GF-D8 (cell line): Measurements from ENCODE around the gene ASB7.
"Not testable (repeated sequence)": the region's sequence is repeated elsewhere in the genome, so short reads cannot be mapped to it uniquely, and the experiment has no call there.

Experiments
- DNase-seq: peaks from one replicate; lab custom pipeline; 2025; lab: John Stamatoyannopoulos, UW

ASB7 gene

DNA sequence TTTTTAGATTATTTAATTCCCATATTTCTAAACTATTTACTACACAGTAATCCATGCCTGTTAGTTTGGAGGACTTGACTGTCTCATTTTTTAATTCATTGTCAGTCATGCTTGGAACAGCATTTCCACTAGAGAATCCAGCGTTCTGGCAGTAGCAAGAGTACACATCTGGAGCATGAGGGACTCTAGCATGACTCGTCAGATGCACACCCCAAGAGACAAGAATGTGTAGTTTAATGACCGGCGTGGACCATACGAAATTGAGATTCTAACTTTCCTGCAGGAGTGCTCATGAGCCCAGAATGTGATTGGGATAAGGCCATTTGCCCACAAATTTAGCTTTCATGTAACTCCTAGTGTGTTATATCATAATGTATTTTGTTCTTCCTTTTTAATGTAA, 48.9 kb downstream of the ASB7 start:
- DNase-seq = no peak

DNA sequence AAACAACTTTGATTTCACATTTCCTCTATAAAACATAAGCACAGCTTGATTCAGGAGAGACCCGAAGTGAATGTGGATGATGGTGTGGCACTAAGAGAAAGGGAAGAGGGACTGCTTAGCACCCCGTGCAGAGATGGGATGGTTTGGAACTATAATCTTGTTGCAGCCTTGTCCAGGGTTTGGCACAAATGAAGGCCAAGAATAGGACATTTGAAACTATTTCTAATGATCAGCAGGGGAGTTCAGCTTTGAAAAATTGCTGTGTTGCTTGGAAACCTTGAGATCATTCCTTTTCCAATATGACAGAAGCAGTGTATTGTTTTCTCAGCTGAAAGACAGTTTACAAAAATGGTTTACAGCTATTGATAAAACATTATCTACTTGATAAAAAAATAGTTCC, 49.7 kb downstream of the ASB7 start:
- no peak for DNase-seq

DNA sequence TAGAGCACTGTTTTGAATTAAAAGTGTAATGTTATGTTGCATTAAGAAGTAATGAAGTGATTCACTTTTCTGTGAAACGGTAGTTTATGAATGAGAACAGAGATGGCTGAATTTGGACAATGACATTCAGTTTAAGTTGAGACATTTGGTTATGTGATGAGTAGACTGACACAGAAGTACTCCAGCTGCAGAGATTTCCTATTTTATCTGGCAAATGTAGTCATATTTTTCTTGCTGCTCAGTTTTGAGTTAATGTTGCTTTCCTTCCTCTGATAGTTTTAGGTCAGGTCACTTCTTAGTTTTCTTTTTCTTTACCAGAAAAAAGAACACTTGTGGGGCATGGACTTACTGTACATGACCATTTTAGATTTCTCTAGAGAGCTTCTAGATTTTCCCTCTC, 51.2 kb downstream of the ASB7 start:
- no peak for DNase-seq

DNA sequence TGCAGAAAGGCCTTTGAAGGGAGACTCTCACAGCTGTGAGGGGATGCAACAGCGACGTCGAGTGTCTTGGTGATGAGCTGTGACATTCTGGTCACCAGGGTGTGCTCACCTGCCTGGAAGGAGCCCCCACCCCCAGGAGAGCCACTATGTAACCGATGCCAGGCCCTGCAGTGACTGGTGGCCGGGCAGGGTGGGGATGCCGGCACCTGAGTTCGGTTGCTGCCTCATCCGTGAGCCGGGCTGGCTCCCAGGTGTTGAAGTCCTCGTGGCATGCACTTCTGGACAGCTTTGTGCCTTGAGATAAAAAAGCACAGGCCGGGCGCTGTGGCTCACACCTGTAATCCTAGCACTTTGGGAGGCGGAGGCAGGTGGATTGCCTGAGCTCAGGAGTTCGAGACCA, 56.5 kb downstream of the ASB7 start:
- no peak for DNase-seq

DNA sequence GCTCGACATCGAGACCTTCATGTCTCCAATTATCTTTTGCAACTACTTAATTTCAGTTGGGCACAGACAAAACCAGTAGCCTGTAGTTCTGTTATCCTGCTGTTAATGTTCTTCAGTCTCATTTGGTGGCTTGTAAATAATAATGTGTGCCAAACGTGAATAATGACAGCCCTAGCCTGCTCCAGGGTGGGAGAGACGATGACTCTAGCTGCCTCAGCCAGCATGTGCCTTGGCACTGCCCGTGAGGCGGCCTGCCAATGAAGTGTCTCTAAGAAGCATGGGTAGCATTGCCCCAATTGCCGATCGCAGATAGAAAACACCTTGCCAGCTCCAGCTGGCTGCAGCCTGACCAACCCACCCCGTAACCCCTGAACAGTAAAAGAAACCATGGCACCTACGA, 58.8 kb downstream of the ASB7 start:
- no peak for DNase-seq

DNA sequence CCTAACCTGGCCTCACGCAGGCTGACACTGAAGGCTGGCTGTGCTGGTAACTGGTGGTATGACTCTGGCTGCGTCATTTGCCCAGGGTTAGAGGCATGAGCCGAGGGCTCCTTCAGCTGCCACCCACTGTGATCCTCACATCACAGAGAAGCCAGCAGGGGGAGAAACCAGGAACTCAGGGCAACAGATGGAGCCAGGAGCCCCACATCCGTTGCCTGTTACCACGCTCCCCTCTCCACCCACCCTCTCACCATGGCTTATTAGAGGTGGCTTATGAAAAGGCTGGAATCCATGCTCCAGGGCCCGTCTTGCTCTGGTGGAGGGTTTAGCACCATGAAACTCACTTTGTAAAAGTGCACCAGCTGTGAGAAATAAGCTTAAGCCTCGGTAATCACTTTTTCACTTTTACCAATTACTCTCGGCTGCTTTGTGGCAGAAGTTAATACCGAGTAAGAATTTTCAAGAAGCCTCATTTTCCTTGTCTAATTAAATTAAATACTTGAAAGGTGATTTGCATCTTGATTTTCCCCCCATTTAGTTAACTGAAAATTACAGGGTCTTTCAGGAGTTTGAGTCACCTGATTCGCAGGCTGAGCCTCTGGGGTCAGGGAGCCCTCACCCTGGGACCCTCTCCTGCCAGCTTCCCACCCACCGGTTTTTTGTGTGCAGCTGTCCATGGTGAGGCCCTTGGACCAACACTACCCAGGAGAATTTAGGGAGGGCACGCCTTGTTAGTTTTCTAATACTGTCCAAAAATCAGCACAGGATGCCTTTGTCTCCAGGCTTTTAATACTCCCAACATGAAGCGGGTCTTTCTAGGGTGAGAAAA, 60.9 kb downstream of the ASB7 start:
- DNase-seq = no peak

DNA sequence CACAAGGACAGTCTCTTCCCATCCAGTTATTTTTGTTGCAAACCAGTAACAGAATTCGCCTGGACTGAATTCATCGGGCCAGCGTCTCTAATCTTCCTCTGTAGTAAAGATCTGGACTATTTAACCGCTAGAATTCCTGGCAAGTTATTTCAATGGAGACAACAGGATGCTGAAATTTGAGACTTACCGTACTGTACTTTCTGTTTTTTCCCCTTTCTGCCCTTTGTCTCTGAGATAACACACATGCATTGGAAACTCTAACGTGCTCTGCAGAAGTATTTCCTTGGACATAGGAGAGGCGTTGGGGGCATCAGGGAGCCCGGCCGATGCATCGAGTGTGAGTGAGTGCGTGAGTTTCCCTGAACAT, 61.5 kb downstream of the ASB7 start:
- DNase-seq = no peak

DNA sequence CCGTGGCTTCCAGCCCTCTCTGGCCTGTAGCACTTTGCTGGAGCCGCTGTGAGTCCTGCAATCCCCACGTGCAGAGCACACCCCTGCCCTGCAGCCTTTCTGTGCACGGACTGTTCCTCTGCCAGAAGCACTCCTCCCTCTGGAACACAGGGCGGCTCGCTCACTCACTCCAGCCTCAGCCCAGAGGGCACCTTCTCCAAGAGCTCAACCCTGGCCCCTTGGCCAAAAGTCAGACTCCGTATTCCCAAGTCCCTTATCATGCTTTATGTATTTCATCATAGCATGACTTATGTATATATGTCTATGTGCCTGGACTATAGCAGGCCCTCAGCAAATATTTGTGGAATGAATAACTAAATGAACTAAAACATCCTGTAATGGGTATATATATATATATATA, 63.2 kb downstream of the ASB7 start:
- no peak for DNase-seq

DNA sequence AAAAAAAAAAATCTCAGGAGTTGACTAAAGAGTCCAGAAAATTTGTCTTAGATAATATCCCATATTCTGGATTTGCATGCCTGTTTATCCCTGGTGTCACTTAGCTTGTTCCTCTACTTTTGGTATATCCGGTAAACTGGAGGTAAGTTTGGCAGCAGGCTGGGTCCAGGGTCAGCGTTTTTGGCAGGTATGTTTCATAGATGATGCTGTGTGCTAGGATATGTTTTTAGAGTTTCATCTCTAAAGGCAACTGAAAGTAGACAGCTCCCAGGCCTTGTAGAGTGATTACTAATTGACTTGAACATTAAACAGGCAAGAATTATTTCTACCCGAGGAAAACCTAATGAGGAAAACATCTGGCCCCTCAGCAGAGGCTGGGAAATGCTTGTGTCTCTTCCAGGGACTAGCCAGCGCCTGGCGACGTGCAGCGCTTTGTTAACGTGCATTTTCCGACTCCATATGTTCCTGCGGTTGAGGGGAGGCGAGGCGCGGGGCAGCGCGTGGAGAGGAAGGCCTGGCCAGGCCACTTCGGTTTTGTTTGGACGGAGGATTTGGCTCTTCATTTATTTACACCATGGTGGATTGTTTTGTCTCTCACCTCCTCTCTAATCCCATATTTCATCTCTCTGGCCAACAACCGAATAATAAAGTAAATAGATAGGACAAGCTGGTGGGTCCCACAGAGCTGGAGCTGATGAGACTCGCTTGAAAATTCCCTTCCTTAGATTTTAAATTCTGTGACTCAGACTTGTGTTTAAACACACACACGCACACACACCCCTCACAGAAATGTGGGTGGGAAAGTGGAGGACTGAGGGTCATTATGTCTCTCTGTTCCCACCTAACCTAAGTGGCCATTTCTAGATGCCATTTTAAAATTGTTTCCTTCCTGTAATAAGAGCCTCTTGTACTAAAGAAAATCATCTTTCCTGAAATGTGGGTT, 65.3 kb downstream of the ASB7 start:
- DNase-seq = no peak

DNA sequence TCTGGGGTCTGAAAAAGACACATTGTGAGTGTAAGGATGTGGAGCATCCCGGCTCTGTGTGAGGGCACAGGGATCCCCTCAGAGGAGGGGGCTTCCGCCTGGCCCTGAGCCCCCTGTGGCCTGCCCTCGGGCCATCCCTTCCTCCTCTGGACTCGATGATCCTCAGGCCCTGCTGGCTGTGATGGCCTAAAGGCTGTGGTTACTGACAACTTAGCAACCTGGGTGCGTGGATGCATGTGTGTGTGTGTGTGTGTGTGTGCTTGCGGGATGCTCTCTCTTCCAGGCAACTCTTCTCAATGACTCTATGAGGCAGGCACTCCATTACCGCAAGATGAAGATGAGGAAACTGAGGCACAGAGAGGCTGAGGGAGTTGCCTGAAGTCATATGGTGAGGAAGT, 66.0 kb downstream of the ASB7 start:
- no peak for DNase-seq

DNA sequence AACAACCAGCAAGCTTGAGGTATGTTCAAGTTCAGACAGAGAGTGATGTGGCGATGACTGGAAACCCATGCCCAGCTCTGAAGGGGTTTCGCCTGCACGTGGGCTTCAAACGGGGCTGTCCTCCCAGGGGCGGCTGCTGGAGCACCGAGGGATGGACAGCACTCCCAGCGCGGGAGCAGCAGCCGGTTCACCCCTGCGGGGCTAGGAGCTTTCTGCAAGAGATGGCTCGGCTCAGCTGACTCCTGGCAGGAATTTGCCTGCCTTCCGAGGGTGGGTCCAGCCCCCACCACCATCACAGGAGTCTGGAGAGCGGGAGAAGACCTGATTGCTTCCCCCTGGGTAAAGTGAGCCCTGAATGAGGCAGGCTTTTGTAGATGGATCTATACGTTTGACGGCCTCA, 66.9 kb downstream of the ASB7 start:
- no peak for DNase-seq

DNA sequence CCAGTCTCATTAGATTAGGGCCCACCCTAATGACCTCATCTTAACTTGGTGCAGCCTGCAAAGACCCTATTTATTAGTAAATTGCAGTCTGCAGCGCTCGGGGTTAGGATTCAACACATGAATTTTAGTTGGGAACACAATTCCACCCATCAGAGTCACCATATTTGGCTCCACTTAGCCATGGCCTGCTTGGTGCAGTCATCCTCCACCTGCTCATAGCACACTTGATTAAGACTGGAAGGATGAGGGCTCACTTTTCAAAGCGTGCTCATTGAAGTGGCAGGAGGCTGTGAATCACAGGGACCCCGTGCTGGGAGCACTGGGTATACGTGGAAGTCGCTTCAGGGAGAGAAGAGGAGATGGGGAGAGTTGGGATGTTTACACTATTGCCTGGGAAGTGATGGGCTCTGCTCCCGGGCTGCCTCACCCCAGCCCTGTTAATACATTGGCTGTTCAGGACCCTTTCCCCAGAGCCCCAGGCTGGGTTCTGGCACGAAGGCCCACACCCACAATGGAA, 68.2 kb downstream of the ASB7 start:
- DNase-seq = no peak

DNA sequence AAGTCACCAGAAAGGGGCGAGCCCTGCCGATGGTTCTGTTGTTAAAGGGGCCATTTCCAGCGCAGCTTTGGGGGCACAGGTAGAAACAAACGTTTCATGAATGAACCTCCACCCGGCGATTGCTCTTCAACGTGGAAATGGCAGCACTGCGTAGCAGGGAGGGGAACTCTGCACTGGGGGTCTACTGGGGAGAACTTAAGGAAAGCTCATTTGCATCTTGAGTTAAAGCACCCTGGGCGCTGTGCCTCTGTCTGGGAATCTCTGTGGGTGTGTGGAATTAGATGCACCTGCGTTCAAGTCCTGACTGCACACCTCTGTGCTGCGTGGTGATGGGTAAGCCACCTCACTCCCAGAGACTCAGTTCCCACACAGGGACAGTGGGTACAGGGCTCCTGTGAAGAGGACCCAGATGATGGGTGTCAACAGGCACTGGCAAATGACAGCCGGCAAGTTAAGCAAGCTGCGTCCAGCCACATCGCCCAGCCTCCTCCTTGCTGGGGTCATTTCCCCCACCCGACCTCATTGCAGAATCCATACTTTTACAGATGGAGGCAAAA, 68.8 kb downstream of the ASB7 start:
- no peak for DNase-seq

DNA sequence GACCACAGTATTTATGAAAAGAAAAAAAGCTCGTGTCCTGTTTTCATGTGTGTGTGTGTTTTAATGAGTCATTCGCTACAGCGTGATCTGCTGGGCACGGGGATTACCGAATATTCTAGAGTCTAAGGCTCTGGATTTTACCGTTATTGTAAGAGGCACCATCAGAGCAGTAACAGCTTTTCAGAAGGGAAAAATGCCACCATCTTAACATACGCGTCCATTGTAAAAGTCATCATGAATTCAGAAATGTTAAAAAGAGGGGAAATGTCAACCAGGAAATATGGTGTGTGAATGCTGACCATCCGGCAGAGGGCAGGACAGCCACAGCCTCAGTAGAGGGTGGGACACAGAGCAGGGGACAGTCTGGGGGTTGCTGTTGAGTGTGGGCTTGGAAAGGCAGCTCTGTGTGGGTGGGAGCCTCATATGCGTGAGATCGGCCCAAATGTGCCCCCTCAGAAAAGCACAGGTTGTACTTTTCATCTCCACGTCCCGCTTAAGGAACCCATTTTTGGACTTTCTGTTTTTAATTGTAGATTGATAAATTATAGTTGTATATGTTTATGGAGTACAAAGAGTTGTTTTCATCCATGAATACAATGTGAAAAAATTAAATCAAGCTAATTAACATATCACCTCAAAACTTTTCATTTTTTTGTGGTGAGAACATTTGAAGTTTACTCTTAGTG, 69.6 kb downstream of the ASB7 start:
- DNase-seq = no peak

DNA sequence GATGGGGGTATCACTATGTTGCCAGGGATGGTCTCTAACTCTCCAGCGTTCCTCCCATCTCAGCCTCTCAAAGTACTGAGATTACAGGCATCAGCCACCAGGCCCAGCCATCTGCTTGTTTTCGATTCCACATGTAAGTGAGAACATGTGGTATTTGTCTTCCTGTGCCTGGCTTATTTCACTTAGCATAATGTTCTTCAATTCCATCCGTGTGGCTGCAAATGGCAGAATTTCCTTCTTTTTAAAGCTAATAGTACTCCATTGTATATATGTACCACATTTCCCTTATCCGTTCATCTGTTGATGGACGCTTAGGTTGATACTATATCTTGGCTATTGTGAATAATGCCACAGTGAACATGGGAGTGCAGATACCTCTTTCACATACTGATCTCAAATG, 70.6 kb downstream of the ASB7 start:
- no peak for DNase-seq

DNA sequence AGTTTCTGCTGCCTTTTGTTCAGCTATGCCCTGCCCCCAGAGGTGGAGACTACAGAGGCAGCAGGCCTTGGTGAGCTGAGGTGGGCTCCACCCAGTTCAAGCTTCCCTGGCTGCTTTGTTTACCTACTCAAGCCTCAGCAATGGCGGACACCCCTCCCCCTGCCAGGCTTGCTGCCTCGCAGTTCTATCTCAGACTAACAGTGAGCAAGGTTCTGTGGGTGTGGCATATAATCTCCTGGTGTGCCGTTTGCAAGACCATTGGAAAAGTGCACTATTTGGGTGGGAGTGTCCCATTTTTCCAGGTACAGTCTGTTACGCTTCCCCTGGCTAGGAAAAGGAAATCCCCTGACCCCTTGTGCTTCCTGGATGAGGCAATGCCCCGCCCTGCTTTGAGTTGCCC, 76.8 kb downstream of the ASB7 start:
- not testable (repeated sequence) for DNase-seq

DNA sequence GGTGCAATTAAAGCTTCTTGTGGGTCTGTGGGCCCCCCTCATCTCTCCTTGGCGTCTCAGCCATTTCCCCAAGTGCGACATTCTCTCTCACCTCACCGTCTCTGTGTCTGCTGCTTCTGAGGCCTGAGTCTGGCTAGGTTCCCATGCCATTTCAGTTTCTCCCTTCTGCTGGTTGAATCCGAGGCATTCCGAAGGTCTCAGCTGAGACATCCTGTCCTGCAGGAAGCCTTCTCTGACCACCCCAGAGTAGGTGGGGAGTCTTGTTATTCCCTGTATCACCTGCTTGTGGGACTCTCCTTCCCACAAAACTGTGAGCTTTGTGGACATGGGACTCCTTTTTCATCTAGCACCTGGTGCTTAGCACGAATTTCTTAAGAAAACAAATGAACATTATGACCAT, 78.3 kb downstream of the ASB7 start:
- DNase-seq = no peak

DNA sequence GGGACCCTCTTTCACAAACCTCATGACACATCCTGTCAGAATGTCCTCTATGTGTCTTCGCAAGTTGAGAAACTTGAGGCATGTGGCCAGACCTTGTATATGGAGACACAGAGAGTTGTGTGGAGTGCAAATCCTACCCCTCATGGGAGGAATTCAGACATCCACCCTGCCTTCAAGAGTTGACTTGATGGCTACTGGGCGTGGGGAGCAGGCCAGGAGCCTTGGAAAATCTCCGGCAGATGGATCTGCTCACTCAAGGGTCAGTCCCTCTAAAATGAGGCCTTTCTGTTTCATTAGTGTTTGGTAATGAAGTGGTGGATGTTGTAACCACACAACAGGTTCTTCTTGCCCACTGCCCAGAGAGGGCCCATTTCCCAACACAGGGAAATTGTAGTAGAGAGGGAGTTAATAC, 79.0 kb downstream of the ASB7 start:
- no peak for DNase-seq

DNA sequence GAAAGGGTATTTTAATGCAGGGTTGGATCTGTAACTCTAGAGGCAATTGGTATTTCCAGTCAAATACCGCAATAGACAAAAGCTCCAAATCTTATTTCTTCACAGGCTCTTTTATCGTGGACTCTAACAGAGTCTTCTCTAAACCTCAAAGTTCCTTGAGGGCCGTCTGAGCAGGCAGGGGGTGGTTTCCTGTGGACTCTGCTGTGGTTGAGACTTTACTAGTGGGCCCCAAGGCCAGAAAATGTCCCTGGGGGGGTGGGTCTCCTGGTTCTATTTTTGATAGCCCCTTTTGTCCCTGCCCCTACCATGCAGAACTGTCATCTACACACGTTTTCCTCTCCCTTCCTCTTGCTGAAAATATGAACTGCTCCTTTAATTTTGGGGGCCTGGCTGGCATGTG, 80.1 kb downstream of the ASB7 start:
- DNase-seq = no peak

DNA sequence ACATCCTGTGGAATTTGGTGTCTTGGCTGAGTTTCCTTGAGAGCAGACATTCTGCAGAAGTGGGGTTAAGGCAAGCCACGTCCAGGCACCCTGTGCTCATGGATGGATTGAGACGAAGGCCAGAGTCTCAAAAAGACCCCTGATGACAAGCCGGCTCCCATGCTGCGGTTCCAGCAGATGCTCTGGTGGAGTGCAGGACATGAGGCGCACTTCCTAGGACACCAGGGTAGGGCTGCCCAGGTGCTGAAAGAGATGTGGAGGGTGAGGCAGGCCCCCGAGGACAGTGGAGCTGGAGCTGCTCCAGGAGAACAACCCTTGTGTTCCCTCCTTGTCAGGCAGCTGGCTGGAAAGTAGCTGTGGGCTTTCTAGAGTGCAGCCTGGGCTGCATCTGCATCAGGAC, 81.0 kb downstream of the ASB7 start:
- no peak for DNase-seq

DNA sequence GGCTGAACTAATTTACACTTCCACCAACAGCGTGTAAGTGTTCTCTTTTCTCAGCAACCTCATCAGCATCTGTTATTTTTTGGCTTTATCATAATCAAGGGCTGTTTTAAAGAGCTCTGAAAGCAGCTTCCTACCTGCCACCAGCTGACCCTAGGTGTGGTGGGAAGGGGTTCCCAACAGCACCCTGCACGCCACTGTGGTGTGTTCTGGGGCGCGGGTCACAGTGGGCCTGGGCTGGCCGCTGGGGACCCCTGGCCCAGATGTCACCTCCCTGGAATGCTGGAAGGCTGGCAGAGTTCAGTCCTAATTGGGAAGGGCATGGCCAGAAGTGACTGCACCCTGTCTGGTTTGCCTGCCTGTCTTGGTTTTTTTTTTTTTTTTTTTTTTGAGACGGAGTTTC, 82.2 kb downstream of the ASB7 start:
- no peak for DNase-seq

DNA sequence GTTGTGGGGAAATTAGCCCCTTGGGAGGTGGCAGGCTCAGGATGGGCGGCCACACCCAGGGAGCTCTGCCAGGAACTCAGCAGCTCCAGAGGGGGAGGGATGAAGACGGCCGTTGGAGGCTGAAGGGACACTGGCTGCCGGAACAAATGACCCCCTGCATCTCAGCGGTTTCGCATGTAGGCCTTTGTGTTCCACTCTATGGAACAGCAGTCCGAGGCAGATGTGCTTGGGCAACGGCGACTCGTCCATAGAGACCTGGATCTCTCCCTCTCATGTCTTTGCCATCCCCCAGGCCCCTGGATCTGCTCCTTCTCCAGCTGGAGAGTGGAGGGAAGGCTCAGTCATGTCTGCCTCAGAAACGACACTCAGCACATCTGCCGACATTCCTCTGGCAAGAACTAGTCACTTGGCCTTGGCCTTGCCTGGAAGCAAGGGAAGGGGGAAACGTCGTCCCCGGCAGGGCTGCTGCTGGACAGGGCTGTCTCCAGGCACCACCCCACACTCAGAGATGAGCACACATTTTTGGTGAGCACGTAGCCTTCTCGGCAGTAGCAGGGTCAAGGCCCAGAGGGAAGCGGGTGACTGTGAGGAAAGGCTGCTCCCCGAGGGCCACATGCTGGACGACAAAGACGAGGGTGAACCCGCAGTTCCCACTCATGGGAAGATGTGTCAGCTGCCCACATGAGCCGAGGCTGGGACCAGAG, 83.8 kb downstream of the ASB7 start:
- DNase-seq = no peak
